Stimulated activated memory B cell treated with anti-CD40 and anti-IgM and Interleukin-4, amounts not matched to agents 10 μg/mL and 1 μg/mL and 100 μg/mL, for 72 hours (primary cell): Measurements from ENCODE around the gene STAM2.
A peak's percentile ranks its signal among the peaks of the same experiment; 100 is the strongest.
"Not testable (repeated sequence)": the region's sequence is repeated elsewhere in the genome, so short reads cannot be mapped to it uniquely, and the experiment has no call there.

ENCODE experiments used
- ATAC-seq: fragments of 150-1000 bp; cut with Tn5 transposase; 2 replicates; pipeline ENCODE4 v1.10.0; 2021
- H3K27ac Mint-ChIP-seq: one replicate; pipeline ENCODE4 v1.8.0; 2022; ENCODE audit warnings: mild to moderate bottlenecking, mixed read lengths
- H3K27me3 Mint-ChIP-seq: one replicate; pipeline ENCODE4 v1.8.0; 2022; ENCODE audit warnings: mixed read lengths
- H3K36me3 Mint-ChIP-seq: one replicate; pipeline ENCODE4 v1.8.0; 2022; ENCODE audit warnings: mixed read lengths
- H3K4me1 Mint-ChIP-seq: one replicate; pipeline ENCODE4 v1.8.0; 2022; ENCODE audit warnings: mixed read lengths
- H3K4me3 Mint-ChIP-seq: one replicate; pipeline ENCODE4 v1.8.0; 2022; ENCODE audit warnings: mild to moderate bottlenecking, moderate library complexity, mixed read lengths
- H3K9me3 Mint-ChIP-seq: one replicate; pipeline ENCODE4 v1.8.0; 2022; ENCODE audit warnings: mixed read lengths

Gene STAM2

DNA sequence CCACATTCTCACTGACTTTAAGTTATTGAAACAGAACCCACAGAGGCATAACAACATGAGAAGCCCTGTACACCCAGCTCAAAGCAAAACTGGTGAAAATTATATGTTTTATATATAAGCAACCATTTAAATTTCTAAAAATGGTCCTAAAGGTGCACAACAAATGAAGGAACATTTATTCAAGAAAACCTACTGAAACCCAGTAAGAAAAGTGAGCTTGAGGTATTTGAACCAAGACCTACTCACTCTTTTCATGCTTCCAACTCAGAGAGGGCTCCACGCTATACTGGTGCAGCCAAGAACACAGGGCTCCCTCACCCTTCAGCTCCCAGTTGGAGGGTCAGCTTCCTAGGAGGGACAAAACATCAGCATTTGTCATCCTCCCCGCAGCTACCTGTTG is 74.6 kb downstream of the STAM2 start:
- H3K27ac Mint-ChIP-seq, result no peak overlapping the region
- H3K4me1 Mint-ChIP-seq, result peaks cover 27% of the 10 kb centered on the region
- H3K36me3 Mint-ChIP-seq, result no peaks in the 10 kb centered on the region
- ATAC-seq, result no peak
- peaks cover 50% of the 10 kb centered on the region for H3K27me3 Mint-ChIP-seq
- H3K4me3 Mint-ChIP-seq, result no peak overlapping the region
- no peaks in the 10 kb centered on the region for H3K9me3 Mint-ChIP-seq

DNA sequence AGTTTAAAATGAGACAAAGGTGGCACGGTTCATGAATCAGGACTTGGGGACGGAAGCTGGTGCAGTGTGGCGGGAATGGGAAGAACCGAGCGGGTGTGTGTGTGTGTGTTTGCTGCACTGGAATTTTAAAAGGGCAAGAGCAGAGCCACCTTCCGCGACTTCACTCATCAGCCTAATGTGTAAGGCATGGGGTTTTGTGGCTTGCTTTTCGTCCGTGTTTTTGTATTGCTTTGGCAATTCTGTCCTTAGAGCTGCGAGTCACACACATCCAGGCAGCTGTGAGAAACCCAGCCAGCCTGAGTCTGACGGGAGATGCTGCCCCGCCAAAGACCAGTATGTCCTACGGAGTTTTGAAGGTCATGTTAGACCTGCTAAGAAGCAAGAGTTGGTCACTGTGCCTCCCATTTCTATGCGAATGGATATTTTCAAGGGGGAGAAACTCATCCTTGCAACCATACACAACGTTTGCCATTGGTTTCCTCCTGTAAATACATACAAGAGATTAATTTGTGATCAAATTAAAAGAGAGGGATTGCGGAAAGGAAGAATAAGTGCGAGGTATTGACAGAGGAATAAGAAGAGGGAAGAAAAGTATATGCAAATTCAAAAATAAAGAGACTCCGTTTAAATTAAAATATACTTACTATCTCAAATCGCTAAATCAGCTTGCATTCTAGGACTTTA is 76.1 kb downstream of the STAM2 start:
- ATAC-seq, result no peak
- H3K9me3 Mint-ChIP-seq, result no peaks in the 10 kb centered on the region
- H3K27me3 Mint-ChIP-seq, result peaks cover 49% of the 10 kb centered on the region
- H3K4me1 Mint-ChIP-seq, result peaks cover 27% of the 10 kb centered on the region
- H3K27ac Mint-ChIP-seq, result peak overlapping the region; percentile 52
- H3K4me3 Mint-ChIP-seq, result peak overlapping the region; percentile 88
- H3K36me3 Mint-ChIP-seq, result no peaks in the 10 kb centered on the region

DNA sequence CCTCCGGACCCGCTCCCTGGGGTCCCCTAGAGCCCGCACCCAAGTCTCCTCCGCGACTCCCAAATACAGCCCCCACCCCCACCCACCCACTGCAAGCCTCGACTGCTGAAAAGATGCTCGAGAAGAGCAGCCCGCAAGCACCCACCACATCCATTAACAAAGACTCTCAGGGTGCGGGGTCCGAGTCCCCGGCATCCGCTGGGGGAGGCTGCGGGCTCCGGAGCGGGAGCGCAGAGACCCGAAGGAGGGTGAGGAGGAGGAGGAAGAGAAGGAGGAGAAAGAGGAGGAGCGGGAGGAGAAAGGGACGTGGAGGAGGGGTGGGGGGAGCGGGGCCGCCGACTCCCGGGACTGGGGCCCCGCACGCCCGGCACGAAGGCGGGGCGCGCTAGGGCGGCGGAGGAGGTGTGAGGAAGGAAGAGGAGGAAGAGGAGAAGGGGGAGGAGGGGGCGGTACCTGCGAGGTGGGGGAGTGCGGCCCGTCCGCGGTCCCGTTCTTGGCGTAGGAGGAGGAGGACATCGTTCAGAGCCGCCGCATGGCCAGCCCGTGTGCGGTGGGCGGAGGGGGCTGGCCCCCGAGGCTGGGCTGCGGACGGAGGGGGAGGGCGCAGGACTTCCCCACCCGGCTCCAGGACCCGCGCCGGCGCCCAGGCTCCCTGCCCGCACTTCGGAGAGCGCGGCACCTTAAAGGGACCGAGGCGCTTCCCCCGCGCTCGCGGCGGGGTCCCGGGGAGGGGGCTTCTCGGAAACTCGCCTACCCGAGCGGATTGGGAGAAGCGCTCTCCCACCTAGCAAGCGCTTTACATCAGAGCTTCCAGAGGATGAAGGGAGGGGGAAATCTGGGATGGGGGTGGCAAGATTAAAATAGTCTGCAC is 76.8 kb downstream of the STAM2 start, which contains the start of gene CACNB4:
TSS of gene CACNB4 (minus strand) at position 549 of the 871 bp plus-strand sequence.
- peaks cover 42% of the 10 kb centered on the region for H3K27me3 Mint-ChIP-seq
- peak within 1 kb of the TSS; percentile 52 for H3K27ac Mint-ChIP-seq
- peaks cover 32% of the 10 kb centered on the region for H3K4me1 Mint-ChIP-seq
- H3K36me3 Mint-ChIP-seq, result no peaks in the 10 kb centered on the region
- peak; percentile 72 for ATAC-seq
- peaks cover 3% of the 10 kb centered on the region for H3K9me3 Mint-ChIP-seq
- peak within 1 kb of the TSS; percentile 88 for H3K4me3 Mint-ChIP-seq

DNA sequence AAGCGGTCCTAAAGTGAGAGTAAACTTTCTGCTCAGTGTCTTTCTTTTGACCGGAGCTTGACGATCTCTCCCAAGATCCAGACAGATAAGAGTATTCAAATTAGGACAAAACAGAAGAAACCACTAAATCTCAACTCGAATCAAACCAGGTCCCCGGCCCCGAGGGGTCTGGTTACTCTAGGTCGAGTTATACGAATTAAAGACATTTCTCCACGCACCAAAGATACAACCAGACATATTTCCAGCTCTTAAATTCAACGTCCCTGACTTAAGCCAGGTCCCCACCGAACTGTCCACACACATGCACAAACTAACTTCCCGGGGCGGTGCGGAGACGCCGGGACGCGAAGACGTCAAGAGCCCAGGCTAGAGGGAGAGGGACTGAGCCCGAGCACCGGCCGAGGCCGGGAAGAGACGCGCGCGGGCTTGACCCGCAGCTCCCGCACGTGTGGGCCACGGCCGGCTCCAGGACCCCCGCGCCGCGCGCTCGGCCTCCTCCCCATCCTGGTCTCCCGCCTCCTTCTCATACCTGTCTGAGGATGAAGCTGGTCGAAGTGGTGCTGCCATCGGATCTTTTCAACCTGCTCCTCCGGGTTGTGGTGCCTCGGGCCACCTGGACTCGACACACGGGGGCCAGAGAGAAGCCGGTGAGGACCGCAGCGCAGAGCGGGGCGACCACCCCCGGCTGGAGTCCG is 77.6 kb downstream of the STAM2 start:
- Mint-ChIP-seq H3K4me3 (peak overlapping the region; percentile 88), H3K27me3 (peaks cover 40% of the 10 kb centered on the region), H3K4me1 (peaks cover 33% of the 10 kb centered on the region), H3K9me3 (peaks cover 3% of the 10 kb centered on the region), H3K36me3 (no peaks in the 10 kb centered on the region), H3K27ac (peak overlapping the region; percentile 52)
- ATAC-seq, result peak; percentile 39

DNA sequence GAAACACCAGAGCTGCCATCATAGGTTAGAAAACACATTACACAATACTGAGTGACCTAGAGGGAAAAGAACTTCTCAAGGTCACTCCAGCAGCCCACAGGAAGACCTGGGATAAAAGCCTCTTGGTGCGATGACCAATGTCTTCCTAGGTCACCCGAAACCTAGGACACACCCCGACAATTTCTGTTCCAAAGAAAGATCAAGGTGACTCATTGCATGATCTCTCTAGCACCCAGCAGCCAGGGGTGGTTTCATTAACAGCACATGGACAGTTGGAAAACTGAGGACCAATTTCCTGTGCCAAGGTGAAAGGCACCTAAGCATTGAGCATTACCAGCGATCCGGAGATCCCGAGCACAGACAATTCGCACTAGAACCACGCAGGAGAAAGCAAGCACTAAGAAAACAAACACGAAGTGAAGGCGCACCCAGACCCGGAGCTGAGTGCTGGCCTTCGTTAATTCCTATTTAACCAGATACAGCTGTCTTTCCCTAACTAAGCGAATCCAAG is 78.2 kb downstream of the STAM2 start:
- H3K9me3 Mint-ChIP-seq, result peaks cover 3% of the 10 kb centered on the region
- H3K27ac Mint-ChIP-seq, result no peak overlapping the region
- H3K4me1 Mint-ChIP-seq, result peaks cover 33% of the 10 kb centered on the region
- peaks cover 40% of the 10 kb centered on the region for H3K27me3 Mint-ChIP-seq
- peak overlapping the region; percentile 88 for H3K4me3 Mint-ChIP-seq
- ATAC-seq, result no peak
- H3K36me3 Mint-ChIP-seq, result no peaks in the 10 kb centered on the region

DNA sequence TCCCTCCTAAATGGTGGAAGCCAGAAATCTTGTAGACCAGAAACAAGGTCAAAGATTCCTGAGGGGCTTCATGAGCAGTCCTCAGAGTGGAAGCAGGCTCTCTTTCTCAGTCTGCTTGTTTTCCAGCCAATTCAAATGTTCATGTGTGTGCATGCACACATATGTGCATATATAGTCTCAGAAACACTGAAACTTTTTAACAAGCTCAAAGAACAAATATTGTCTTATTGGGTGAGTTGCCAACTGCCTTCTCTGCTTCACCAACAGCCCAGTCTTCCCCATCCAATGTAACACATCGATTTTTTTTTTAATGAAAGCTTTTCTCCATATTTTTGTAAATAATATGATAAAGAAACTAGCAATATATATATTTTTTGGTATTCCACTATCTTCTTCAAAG is 80.4 kb downstream of the STAM2 start:
- Mint-ChIP-seq H3K4me3 (no peak overlapping the region), H3K27ac (no peak overlapping the region), H3K9me3 (peaks cover 3% of the 10 kb centered on the region), H3K36me3 (no peaks in the 10 kb centered on the region), H3K4me1 (peaks cover 33% of the 10 kb centered on the region), H3K27me3 (peaks cover 32% of the 10 kb centered on the region)
- ATAC-seq, result no peak

DNA sequence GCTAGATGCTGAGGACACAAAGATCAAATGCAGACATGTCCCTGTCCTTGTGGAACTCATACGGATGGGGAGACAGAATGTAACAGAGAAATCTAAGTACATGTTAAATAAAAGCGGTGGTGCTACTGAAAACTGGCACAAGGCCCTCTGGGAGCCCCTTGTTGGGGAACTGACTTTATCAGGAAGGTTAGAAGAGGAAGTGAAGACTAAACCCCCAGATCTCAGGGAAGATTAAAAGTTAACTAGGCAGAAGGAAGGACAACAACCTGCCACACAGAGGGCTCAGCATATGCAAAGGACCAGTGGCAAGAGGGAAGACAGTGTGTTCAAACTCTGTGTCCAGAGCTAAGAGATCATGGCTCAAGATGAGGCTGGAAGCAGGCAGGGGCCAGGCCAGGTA is 81.5 kb downstream of the STAM2 start:
- Mint-ChIP-seq H3K36me3 (no peaks in the 10 kb centered on the region), H3K4me1 (peaks cover 26% of the 10 kb centered on the region), H3K9me3 (peaks cover 3% of the 10 kb centered on the region), H3K4me3 (no peak overlapping the region), H3K27ac (no peak overlapping the region), H3K27me3 (peaks cover 20% of the 10 kb centered on the region)
- ATAC-seq, result no peak

DNA sequence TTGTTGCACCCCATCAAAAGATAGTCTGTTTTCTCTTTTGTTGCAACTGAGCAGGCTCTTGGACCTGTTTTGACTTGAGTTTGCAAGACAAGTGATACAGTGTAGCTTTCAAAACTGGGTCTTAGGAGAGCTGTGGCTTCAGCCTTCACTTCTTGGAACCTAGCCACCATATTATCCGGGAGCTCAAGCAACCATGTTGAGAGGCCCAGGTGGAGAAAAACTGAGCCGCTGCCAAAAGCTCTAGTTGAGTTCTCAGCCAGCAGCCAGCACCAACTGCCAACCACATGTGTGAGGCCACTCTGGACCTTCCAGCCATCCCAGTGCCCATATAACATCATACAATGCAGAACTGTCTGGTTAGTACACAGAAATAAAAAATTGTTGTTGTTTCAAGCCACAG is 82.1 kb downstream of the STAM2 start:
- ATAC-seq, result no peak
- Mint-ChIP-seq H3K4me1 (peaks cover 20% of the 10 kb centered on the region), H3K9me3 (peaks cover 3% of the 10 kb centered on the region), H3K27ac (no peak overlapping the region), H3K36me3 (no peaks in the 10 kb centered on the region), H3K27me3 (peaks cover 15% of the 10 kb centered on the region), H3K4me3 (no peak overlapping the region)

DNA sequence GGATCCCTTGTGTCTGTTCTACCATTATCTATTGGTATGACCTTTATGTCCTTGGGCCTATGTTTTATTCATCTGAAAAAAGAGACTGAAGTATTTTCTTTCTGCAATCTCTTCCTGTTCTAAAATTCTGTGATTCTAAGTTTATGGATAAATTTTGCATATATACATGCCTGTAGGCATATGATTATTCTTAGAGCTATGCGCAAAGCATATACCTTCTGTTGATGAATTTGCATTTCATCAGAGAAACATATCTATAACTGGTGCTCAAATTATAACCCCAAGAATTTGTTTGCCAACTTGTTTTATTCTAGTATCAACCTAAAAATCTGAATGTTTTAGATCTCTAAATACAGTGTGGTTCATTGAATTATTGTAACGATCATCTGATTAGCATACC is 83.5 kb downstream of the STAM2 start:
- ATAC-seq, result no peak
- H3K27me3 Mint-ChIP-seq, result peaks cover 10% of the 10 kb centered on the region

DNA sequence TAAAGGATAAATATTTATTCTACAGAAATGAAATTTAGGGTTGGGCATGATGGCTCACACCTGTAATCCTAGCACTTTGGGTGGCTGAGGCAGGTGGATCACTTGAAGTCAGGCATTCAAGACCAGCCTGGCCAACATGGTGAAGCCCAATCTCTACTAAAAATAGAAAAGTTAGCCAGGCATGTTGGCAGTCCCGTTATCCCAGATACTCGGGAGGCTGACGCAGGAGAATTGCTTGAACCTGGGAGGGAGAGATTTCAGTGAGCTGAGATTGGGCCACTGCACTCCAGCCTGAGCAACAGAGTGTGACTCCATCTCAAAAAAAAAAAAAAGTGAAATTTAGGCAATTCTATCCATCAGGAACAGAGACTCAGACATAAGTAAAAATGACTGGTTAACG is 84.8 kb downstream of the STAM2 start:
- ATAC-seq, H3K4me3 Mint-ChIP-seq, H3K27me3 Mint-ChIP-seq, H3K36me3 Mint-ChIP-seq, H3K4me1 Mint-ChIP-seq, H3K27ac Mint-ChIP-seq, H3K9me3 Mint-ChIP-seq: not testable (repeated sequence)

More for the DNA sequence above, 83.5 kb downstream of the STAM2 start:
- Mint-ChIP-seq H3K4me1 (peaks cover 6% of the 10 kb centered on the region), H3K36me3 (no peaks in the 10 kb centered on the region), H3K4me3 (no peak overlapping the region), H3K9me3 (peaks cover 3% of the 10 kb centered on the region), H3K27ac (no peak overlapping the region)

DNA sequence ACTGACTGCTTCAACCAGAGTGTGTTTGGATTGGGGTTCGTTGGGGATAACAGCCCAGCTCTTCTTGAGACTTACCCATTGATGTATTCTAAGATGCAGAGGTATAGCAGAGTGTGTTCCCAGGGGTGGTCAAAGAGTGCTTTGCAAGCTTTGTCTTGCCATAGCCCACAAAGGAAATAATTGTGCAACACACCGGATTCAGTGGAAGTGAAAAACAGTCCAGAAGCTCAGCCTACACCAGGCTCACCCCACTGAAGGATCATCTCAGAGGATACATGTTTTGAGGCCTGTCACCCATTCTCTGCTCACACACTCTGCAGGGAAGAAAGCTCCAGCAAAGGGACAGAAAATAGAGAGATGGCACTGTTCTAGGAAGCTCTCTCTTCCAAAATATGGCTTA is 86.3 kb downstream of the STAM2 start:
- H3K27ac Mint-ChIP-seq, result no peak overlapping the region
- H3K27me3 Mint-ChIP-seq, result peaks cover 9% of the 10 kb centered on the region
- peaks cover 6% of the 10 kb centered on the region for H3K4me1 Mint-ChIP-seq
- no peak overlapping the region for H3K4me3 Mint-ChIP-seq
- peaks cover 3% of the 10 kb centered on the region for H3K9me3 Mint-ChIP-seq
- no peak for ATAC-seq
- no peaks in the 10 kb centered on the region for H3K36me3 Mint-ChIP-seq

DNA sequence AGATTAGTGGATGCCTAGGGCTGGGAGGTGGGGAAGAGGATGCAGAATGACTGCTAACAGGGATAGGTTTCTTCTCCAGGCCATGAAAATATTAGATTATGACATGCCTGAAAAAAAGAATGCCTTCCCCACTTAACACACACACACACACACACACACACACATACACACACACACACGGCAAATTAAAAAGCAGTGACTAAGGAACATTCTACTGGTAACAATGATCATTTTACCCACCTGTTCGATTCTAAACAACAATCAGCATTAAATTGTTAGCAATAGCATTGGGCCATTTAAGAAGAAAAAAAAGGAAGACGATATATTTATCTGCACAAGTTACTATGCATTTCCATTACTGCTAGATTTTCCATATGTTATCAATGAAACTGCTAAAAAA is 87.6 kb downstream of the STAM2 start:
- H3K27me3 Mint-ChIP-seq, result peaks cover 9% of the 10 kb centered on the region
- no peaks in the 10 kb centered on the region for H3K9me3 Mint-ChIP-seq
- no peaks in the 10 kb centered on the region for H3K4me1 Mint-ChIP-seq
- H3K4me3 Mint-ChIP-seq, result no peak overlapping the region
- no peaks in the 10 kb centered on the region for H3K36me3 Mint-ChIP-seq
- H3K27ac Mint-ChIP-seq, result no peak overlapping the region
- no peak for ATAC-seq

DNA sequence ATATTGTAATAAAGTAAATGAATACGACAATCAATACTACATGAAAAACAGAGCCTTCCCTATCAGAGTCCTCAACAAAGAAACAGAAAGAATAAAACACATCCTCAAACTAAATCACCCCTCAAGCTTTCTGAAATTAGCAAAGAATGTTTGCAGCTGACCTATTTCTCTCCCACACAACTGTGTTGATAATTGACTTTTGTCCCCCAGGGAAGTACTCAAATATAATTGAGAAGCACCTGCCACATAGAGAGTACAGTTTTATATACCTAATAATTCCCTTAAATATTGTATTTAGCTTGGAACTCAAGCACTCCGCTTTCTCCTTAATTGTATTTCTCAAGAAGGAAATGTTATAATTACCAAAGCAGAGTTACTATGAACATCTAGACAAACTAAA is 89.3 kb downstream of the STAM2 start:
- H3K4me3 Mint-ChIP-seq, result no peak overlapping the region
- H3K4me1 Mint-ChIP-seq, result no peaks in the 10 kb centered on the region
- H3K36me3 Mint-ChIP-seq, result no peaks in the 10 kb centered on the region
- ATAC-seq, result no peak
- H3K27me3 Mint-ChIP-seq, result peaks cover 9% of the 10 kb centered on the region
- no peaks in the 10 kb centered on the region for H3K9me3 Mint-ChIP-seq
- no peak overlapping the region for H3K27ac Mint-ChIP-seq

DNA sequence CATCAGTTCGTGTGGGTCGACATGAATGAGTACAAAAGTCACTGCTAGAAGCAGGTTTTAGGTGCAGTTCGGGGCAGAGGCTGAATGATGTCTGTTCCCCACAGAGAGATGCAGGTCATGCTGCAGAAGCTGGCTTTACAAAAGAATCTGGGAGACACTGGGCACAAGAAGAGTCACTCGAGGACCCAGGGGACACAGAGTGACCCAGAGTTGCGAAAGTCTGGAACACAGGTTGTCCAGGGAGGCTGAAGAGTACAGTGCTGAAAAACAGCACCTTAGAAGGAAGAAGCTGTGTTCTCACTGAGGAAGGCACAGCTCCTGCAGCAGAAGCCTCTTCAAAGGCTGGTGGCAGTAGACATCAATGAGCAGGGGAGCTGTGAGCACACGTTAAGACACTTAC is 91.5 kb downstream of the STAM2 start:
- peaks cover 9% of the 10 kb centered on the region for H3K27me3 Mint-ChIP-seq
- no peak overlapping the region for H3K27ac Mint-ChIP-seq
- no peaks in the 10 kb centered on the region for H3K4me1 Mint-ChIP-seq
- no peak for ATAC-seq
- no peaks in the 10 kb centered on the region for H3K9me3 Mint-ChIP-seq
- no peak overlapping the region for H3K4me3 Mint-ChIP-seq
- H3K36me3 Mint-ChIP-seq, result no peaks in the 10 kb centered on the region

DNA sequence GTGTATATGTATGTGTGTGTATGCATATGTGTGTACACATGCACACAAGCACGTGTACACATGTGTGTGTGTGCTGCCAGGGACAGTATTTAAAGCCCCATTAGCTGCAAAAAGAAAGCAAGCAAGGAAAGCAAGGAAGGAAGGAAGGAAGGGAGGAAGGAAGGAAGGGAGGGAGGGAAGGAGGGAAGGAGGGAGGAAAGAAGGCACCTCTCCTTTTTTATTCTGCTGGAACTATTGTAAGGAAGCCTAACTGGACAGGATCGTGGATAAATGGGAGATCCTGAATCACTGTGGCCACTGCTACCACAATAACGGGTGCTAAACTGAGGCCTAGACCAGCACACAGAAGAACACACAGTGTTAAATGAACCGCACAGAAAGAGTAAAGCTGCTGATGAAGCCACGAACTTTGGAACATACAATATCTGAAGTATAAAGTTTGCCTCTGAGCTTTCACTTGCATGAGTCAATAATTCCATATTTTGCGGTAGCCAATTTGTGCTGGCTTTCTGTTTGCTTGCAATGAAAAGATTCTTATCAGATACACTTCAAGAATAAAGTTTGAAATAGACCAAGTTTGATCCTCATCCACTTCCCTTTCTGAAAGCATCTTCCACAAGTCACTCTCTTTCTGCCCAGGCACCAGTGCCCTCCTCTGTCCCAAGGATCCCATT is 92.2 kb downstream of the STAM2 start:
- Mint-ChIP-seq H3K27me3 (peaks cover 7% of the 10 kb centered on the region), H3K36me3 (no peaks in the 10 kb centered on the region), H3K27ac (no peak overlapping the region), H3K9me3 (no peaks in the 10 kb centered on the region), H3K4me3 (no peak overlapping the region), H3K4me1 (no peaks in the 10 kb centered on the region)
- no peak for ATAC-seq
